HCT116 (cell line): Measurements from ENCODE around the gene HCN1. TPM values are rescaled to one million over a fixed set of nuclear protein-coding genes. Genes with fewer than 3 reads are reported as not detected.

ENCODE experiments used
- ATAC-seq: fragments of 200-7000 bp; cut with Tn5 transposase; 2 replicates; pipeline ENCODE4 v1.9.1; 2020; ENCODE audit warnings: mild to moderate bottlenecking, moderate library complexity
- BruUV-seq: library from RNA; stranded (reverse); fragments of 400-500 nt; replicated peaks from 2 replicates; lab custom pipeline; 2021; lab: Mats Ljungman, UMichigan
- CTCF ChIA-PET: fragments of 300-600 bp; sonication (Branson Sonifier 250); formaldehyde crosslinking; loops from one replicate; lab custom pipeline; 2021; ENCODE audit warnings: antibody characterized with exemption; lab: Charles Lee
- POLR2A ChIA-PET: fragments of 300-600, 350-600 bp; sonication (Branson Sonifier 250); formaldehyde crosslinking; loops from one replicate; lab custom pipeline; 2021; ENCODE audit warnings: antibody characterized with exemption; lab: Charles Lee
- RAD21 ChIA-PET, 2 experiments: fragments of 300-600 bp; sonication (Branson Sonifier 250); formaldehyde crosslinking; loops; one replicate each; lab custom pipeline; 2023; ENCODE audit warnings: low total read pairs in 2 of 2; ENCODE audit not compliant: uncharacterized antibody in 2 of 2, unreplicated experiment in 2 of 2, low non-redundant PET in 1 of 2; lab: Charles Lee
- DNase-seq: peaks from one replicate; pipeline ENCODE4 v3.0.0-alpha.2; 2010; ENCODE audit warnings: low read depth, low spot score
- H2AFZ ChIP-seq: fragments of 200-600 bp; shearing (Covaris generic), sonication (generic); 2 replicates; pipeline ENCODE4 v1.6.1; 2017; ENCODE audit warnings: low read depth, mixed run types, mixed read lengths, antibody characterized with exemption, low read length; ENCODE audit not compliant: poor library complexity, severe bottlenecking
- H3K27ac ChIP-seq: 2 replicates; pipeline ENCODE4 v1.5.1; 2012; ENCODE audit warnings: low read depth, low read length
- H3K27me3 ChIP-seq: fragments of 200-600 bp; sonication (generic); 2 replicates; pipeline ENCODE4 v1.6.1; 2016; ENCODE audit warnings: mixed run types, low read length, mixed read lengths; ENCODE audit not compliant: insufficient read depth
- H3K36me3 ChIP-seq, 2 experiments: fragments of 200-500 bp in 1 of 2; fragments of 200-600 bp in 1 of 2; sonication (Bioruptor generic) in 1 of 2; sonication (generic) in 1 of 2; 2 replicates each; pipeline versions ENCODE4 v1.5.1 to v1.6.1; 2014 to 2016; ENCODE audit warnings: low read length in 2 of 2, inconsistent platforms in 1 of 2, mixed read lengths in 1 of 2, mixed run types in 1 of 2; ENCODE audit not compliant: insufficient read depth in 2 of 2, control insufficient read depth in 1 of 2
- H3K4me1 ChIP-seq, 2 experiments: fragments of 200-600 bp in 1 of 2; sonication (generic) in 1 of 2; 2 replicates each; pipeline versions ENCODE4 v1.5.1 to v1.6.1; 2012 to 2017; ENCODE audit warnings: low read length in 2 of 2, inconsistent platforms in 1 of 2, mild to moderate bottlenecking in 1 of 2, mixed read lengths in 1 of 2, mixed run types in 1 of 2, moderate library complexity in 1 of 2; ENCODE audit not compliant: insufficient read depth in 2 of 2, control insufficient read depth in 1 of 2
- H3K4me2 ChIP-seq: fragments of 200-600 bp; sonication (generic); 2 replicates; pipeline ENCODE4 v1.6.1; 2017; ENCODE audit warnings: mixed run types, low read length, mixed read lengths
- H3K4me3 ChIP-seq, 2 experiments: fragments of 200-600 bp in 1 of 2; sonication (generic) in 1 of 2; replicated peaks in 1 of 2; 2 replicates each; pipeline ENCODE4 v1.5.1; 2011 to 2016; ENCODE audit warnings: low read length in 2 of 2, control low read depth in 1 of 2, low read depth in 1 of 2, mild to moderate bottlenecking in 1 of 2, mixed read lengths in 1 of 2, mixed run types in 1 of 2
- H3K79me2 ChIP-seq: fragments of 200-600 bp; sonication (generic); 2 replicates; pipeline ENCODE4 v1.6.1; 2017; ENCODE audit warnings: mild to moderate bottlenecking, mixed run types, low read length, moderate library complexity, mixed read lengths; ENCODE audit not compliant: insufficient read depth
- H3K9ac ChIP-seq: fragments of 200-600 bp; sonication (generic); 2 replicates; pipeline ENCODE4 v1.6.1; 2016; ENCODE audit warnings: low read length, mixed read lengths
- H3K9me2 ChIP-seq: fragments of 200-600 bp; sonication (generic), shearing (Covaris generic); 2 replicates; pipeline ENCODE4 v1.6.1; 2017; ENCODE audit warnings: mixed run types, mild to moderate bottlenecking, moderate library complexity; ENCODE audit not compliant: insufficient read depth
- H3K9me3 ChIP-seq, 2 experiments: fragments of 200-500 bp in 1 of 2; fragments of 200-600 bp in 1 of 2; sonication (Bioruptor generic) in 1 of 2; sonication (generic) in 1 of 2; 2 replicates each; pipeline ENCODE4 v1.6.1; 2014 to 2017; ENCODE audit warnings: low read length in 2 of 2, mixed read lengths in 2 of 2, inconsistent platforms in 1 of 2, low read depth in 1 of 2, mild to moderate bottlenecking in 1 of 2, mixed run types in 1 of 2, moderate library complexity in 1 of 2; ENCODE audit not compliant: control insufficient read depth in 1 of 2, insufficient read depth in 1 of 2
- H4K20me1 ChIP-seq: fragments of 200-600 bp; sonication (generic), shearing (Covaris generic); 2 replicates; pipeline ENCODE4 v1.6.1; 2017; ENCODE audit warnings: mixed run types, mild to moderate bottlenecking, moderate library complexity; ENCODE audit not compliant: insufficient read depth
- ELF1 ChIP-seq: IDR thresholded peaks from 2 replicates; pipeline ENCODE4 v1.6.1; 2012; ENCODE audit warnings: low read depth, borderline replicate concordance
- EZH2phosphoT487 ChIP-seq: fragments of 200-600 bp; IDR thresholded peaks from 2 replicates; pipeline ENCODE4 v1.6.1; 2018; ENCODE audit warnings: antibody characterized with exemption, borderline replicate concordance
- FOSL1 ChIP-seq: IDR thresholded peaks from 2 replicates; pipeline ENCODE4 v1.6.1; 2012; ENCODE audit warnings: low read depth
- RAD21 ChIP-seq: IDR thresholded peaks from 2 replicates; pipeline ENCODE4 v1.6.1; 2012; ENCODE audit warnings: low read depth, mild to moderate bottlenecking
- SIN3A ChIP-seq: IDR thresholded peaks from 2 replicates; pipeline ENCODE4 v1.6.1; 2012; ENCODE audit warnings: low read depth
- SP1 ChIP-seq: IDR thresholded peaks from 2 replicates; pipeline ENCODE4 v1.6.1; 2012; ENCODE audit warnings: low read depth
- YY1 ChIP-seq: IDR thresholded peaks from 2 replicates; pipeline ENCODE4 v1.6.1; 2011; ENCODE audit warnings: low read length, low read depth, moderate library complexity, mild to moderate bottlenecking; ENCODE audit not compliant: insufficient replicate concordance; ENCODE audit errors: extremely low read depth
- ZNF274 ChIP-seq: fragments of 200-500 bp; sonication (Bioruptor generic); IDR thresholded peaks from 2 replicates; pipeline ENCODE4 v1.6.1; 2014; ENCODE audit warnings: mild to moderate bottlenecking, low read depth, low read length, inconsistent platforms
- intact Hi-C: fragments of 100-400 bp; cut with micrococcal nuclease; formaldehyde crosslinking; loops from 2 replicates; pipeline ENCODE4 v1.10.0; 2022
- total RNA-seq: library from RNA; stranded (reverse); gene quantifications from one replicate; pipeline ENCODE4 v1.2.1, GENCODE V29; 2021; ENCODE audit not compliant: unreplicated experiment
- TF ChIP-seq, protein P1 (sequence below): IDR thresholded peaks from 2 replicates; pipeline ENCODE4 v1.6.1; 2012
- TF ChIP-seq, protein P2 (sequence below), 3 experiments: fragments of 200-600 bp in 1 of 3; sonication (generic) in 1 of 3; IDR thresholded peaks in 2 of 3; conservative IDR thresholded peaks in 1 of 3; 2 replicates each; pipeline ENCODE4 v1.5.1; 2012 to 2017; ENCODE audit warnings: low read depth in 2 of 3, low read length in 2 of 3, antibody characterized with exemption in 1 of 3, borderline replicate concordance in 1 of 3, control low read depth in 1 of 3, mild to moderate bottlenecking in 1 of 3, mixed read lengths in 1 of 3, mixed run types in 1 of 3, moderate library complexity in 1 of 3; ENCODE audit not compliant: insufficient read depth in 1 of 3

HCN1 gene
- total RNA-seq, 1 experiment from 2014 or later, result 0.10 TPM

DNA sequence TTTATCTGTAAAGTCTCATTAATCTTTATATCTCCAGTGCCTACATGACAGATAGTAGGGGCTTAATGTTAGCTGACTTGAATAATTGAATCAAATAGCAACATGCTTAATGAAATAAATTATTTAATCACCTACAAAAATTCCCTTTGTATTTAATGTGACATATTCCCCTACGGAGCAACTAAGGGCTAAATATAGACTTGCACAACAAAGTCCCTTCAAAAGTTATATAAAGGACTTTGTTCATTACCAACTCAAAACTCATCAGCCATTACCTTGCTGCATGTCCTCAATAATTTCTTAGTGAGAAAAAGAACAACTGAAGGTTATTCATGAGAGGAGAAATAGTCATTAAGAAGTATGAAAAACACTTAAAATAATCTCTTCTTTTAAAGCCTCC is 424.6 kb downstream of the HCN1 start:
- Histone ChIP-seq H3K9ac (no peak overlapping the region), H3K36me3 (0 out of 4 replicates have a peak, but pooled peaks cover 0 to 3% of the 10 kb centered on the region in 2 experiments), H2AFZ (peak overlapping the region; percentile 27), H3K9me2 (no peaks in the 10 kb centered on the region), H3K27ac (no peak overlapping the region), H3K27me3 (no peaks in the 10 kb centered on the region), H3K4me3 (no peak overlapping the region), H3K9me3 (no peaks in the 10 kb centered on the region), H3K79me2 (no peaks in the 10 kb centered on the region), H4K20me1 (no peaks in the 10 kb centered on the region), H3K4me2 (no peak overlapping the region), H3K4me1 (peaks cover 0 to 2% of the 10 kb centered on the region in 2 experiments; a peak in 2 of 4 replicates)
- TF ChIP-seq ZNF274 (no peak), SIN3A (no peak), SP1 (no peak), ELF1 (no peak), YY1 (no peak), RAD21 (no peak), FOSL1 (no peak), EZH2phosphoT487 (no peak)
- TF ChIP-seq, protein P1, sequence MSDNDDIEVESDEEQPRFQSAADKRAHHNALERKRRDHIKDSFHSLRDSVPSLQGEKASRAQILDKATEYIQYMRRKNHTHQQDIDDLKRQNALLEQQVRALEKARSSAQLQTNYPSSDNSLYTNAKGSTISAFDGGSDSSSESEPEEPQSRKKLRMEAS, result no peak
- TF ChIP-seq, protein P2, sequence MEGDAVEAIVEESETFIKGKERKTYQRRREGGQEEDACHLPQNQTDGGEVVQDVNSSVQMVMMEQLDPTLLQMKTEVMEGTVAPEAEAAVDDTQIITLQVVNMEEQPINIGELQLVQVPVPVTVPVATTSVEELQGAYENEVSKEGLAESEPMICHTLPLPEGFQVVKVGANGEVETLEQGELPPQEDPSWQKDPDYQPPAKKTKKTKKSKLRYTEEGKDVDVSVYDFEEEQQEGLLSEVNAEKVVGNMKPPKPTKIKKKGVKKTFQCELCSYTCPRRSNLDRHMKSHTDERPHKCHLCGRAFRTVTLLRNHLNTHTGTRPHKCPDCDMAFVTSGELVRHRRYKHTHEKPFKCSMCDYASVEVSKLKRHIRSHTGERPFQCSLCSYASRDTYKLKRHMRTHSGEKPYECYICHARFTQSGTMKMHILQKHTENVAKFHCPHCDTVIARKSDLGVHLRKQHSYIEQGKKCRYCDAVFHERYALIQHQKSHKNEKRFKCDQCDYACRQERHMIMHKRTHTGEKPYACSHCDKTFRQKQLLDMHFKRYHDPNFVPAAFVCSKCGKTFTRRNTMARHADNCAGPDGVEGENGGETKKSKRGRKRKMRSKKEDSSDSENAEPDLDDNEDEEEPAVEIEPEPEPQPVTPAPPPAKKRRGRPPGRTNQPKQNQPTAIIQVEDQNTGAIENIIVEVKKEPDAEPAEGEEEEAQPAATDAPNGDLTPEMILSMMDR (IDR thresholded peaks at IDR 0.05 in 2 of 3, conservative IDR thresholded peaks at IDR 0.05 in 1 of 3; ENCODE audit: borderline replicate concordance in 1 of 3, insufficient read depth in 1 of 3, low read depth in 2 of 3, low read length in 2 of 3), result no peak
- intact Hi-C loops, result no loop called here
- ChIA-PET RAD21 (no interaction called here), CTCF (no interaction called here), POLR2A (no interaction called here)
- no TSS peak for BruUV-seq
- DNase-seq (no peak), ATAC-seq (no peak)
